Activated T-cell treated with anti-CD3 and anti-CD28 coated beads, Interleukin-2, amount 50 U/mL, for 72 hours (primary cell): ENCODE data around the gene ATG9A. TPM values are rescaled to one million over a fixed set of nuclear protein-coding genes. Genes with fewer than 3 reads are reported as not detected.
"Not testable (repeated sequence)": the region's sequence is repeated elsewhere in the genome, so short reads cannot be mapped to it uniquely, and the experiment has no call there.

Experiments
- ATAC-seq, 2 donors: fragments of 150-1000 bp; cut with Tn5 transposase; replicated peaks in 1 of 2; 2 replicates each; pipeline ENCODE4 v1.10.0; 2021; ENCODE audit warnings: moderate library complexity in 2 of 2, mild to moderate bottlenecking in 1 of 2
- DNase-seq, 2 donors: peaks; one replicate each; pipeline ENCODE4 v3.0.0; 2021 to 2022; ENCODE audit warnings: mixed read lengths in 1 of 2
- H3K27ac Mint-ChIP-seq: one replicate; pipeline ENCODE4 v1.8.0; 2022; ENCODE audit warnings: mild to moderate bottlenecking, moderate library complexity, mixed read lengths
- H3K27me3 Mint-ChIP-seq: one replicate; pipeline ENCODE4 v1.8.0; 2022; ENCODE audit warnings: low read depth, mixed read lengths
- H3K36me3 Mint-ChIP-seq, 2 donors: one replicate each; pipeline ENCODE4 v1.8.0; 2022; ENCODE audit warnings: mixed read lengths in 2 of 2, mild to moderate bottlenecking in 1 of 2; ENCODE audit not compliant: insufficient read depth in 2 of 2
- H3K4me1 Mint-ChIP-seq: one replicate; pipeline ENCODE4 v1.8.0; 2022; ENCODE audit warnings: low read depth, mixed read lengths
- H3K4me3 Mint-ChIP-seq, 2 donors: one replicate each; pipeline ENCODE4 v1.8.0; 2022; ENCODE audit warnings: mild to moderate bottlenecking in 2 of 2, mixed read lengths in 2 of 2, moderate library complexity in 2 of 2
- H3K9me3 Mint-ChIP-seq, 2 donors: one replicate each; pipeline ENCODE4 v1.8.0; 2022; ENCODE audit warnings: mixed read lengths in 2 of 2
- total RNA-seq, 2 donors: library from RNA; stranded (reverse); gene quantifications; one replicate each; pipeline ENCODE4 v1.2.3, GENCODE V29; 2022

Gene ATG9A
- total RNA-seq, 2 donors from 2014 or later, result 48.5 to 51.4 TPM

GRCh38 chr2:219205165-219205538 is 24.3 kb downstream of the ATG9A start:
- Mint-ChIP-seq H3K27me3 (no peaks in the 10 kb centered on the region), H3K36me3 (peaks cover 1 to 6% of the 10 kb centered on the region in 2 donors), H3K27ac (no peak overlapping the region), H3K9me3 (peaks cover 0 to 3% of the 10 kb centered on the region in 2 donors), H3K4me3 (peak overlapping the region; percentile 16 to 79), H3K4me1 (peaks cover 35% of the 10 kb centered on the region)
- ATAC-seq (no peak), DNase-seq (no peak)

DNA sequence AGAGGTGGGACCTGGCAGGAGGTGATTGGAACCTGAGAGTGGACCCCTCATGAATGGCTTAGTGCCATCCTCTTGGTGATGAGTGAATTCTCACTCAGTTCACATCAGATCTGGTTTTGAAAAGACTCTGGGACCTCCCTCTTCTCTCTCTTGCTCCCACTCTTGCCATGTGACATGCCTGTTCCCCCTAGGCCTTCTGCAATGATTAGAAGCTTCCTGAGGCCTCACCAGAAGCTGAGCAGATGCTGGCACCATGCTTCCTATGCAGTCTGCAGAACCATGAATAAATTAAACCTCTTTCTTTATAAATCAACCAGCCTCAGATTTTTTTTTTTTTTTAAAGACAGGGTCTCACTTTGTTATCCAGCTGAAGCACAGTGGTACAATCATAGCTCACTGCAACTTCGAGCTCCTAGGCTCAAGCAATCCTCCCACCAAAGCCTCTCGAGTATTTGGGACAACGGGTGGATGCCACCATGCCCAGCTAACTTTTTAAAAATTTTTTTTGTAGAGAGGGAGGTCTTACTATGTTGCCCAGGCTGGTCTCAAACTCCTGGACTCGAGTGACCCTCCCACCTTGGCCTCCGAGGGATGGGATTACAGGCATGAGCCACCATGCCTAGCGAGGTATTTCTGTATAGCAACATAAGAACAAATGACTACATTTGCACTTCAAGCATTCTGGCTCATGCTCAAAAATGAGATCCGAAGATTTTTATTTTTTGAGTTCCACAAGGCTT is 24.8 kb downstream of the ATG9A start:
- H3K36me3 Mint-ChIP-seq, result peaks cover 1 to 6% of the 10 kb centered on the region in 2 donors
- no peaks in the 10 kb centered on the region for H3K27me3 Mint-ChIP-seq
- H3K9me3 Mint-ChIP-seq, result peaks cover 0 to 3% of the 10 kb centered on the region in 2 donors
- no peak overlapping the region for H3K27ac Mint-ChIP-seq
- ATAC-seq, result no peak
- no peak overlapping the region for H3K4me3 Mint-ChIP-seq
- peaks cover 32% of the 10 kb centered on the region for H3K4me1 Mint-ChIP-seq
- no peak for DNase-seq

DNA sequence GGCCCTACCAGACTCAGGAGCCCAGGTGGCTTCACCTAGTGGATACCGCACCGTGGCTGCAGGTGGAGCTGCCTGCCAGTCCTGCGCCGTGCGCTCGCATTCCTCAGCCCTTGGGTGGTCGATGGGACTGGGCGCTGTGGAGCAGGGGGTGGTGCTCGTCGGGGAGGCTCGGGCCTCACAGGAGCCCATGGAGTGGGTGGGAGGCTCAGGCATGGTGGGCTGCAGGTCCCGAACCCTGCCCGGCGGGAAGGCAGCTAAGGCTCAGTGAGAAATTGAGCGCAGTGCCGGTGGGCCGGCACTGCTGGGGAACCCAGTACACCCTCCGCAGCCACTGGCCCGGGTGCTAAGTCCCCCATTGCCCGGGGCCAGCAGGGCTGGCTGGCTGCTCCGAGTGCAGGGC is 28.1 kb downstream of the ATG9A start:
- not testable (repeated sequence) for ATAC-seq, H3K36me3 Mint-ChIP-seq, H3K4me3 Mint-ChIP-seq, H3K9me3 Mint-ChIP-seq, DNase-seq, H3K27me3 Mint-ChIP-seq, H3K27ac Mint-ChIP-seq
- H3K4me1 Mint-ChIP-seq, result peaks cover 25% of the 10 kb centered on the region

DNA sequence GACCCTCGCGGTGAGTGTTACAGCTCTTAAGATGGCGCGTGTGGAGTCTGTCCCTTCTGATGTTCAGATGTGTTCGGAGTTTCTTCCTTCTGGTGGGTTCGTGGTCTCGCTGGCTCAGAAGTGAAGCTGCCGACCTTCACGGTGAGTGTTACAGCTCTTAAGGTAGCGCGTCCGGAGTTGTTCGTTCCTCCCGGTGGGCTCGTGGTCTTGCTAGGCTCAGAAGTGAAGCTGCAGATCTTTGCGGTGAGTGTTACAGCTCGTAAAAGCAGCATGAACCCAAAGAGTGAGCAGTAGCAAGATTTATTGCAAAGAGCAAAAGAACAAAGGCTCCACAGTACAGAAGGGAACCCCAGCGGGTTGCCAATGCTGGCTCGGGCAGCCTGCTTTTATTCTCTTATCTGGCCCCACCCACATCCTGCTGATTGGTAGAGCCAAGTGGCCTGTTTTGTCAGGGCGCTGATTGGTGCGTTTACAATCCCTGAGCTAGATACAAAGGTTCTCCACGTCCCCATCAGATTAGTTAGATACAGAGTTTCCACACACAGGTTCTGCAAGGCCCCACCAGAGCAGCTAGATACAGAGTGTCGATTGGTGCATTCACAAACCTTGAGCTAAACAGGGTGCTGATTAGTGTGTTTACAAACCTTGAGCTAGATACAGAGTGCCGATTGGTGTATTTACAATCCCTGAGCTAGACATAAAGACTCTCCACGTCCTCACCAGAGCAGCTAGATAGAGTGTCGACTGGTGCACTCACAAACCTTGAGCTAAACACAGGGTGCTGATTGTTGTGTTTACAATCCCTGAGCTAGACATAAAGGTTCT is 28.7 kb downstream of the ATG9A start:
- peaks cover 25% of the 10 kb centered on the region for H3K4me1 Mint-ChIP-seq
- not testable (repeated sequence) for ATAC-seq, H3K9me3 Mint-ChIP-seq, H3K27me3 Mint-ChIP-seq, H3K36me3 Mint-ChIP-seq
- peak; percentile 36 to 42 for DNase-seq
- H3K27ac Mint-ChIP-seq, result peak overlapping the region; percentile 11
- peak overlapping the region; percentile 78 to 82 for H3K4me3 Mint-ChIP-seq

DNA sequence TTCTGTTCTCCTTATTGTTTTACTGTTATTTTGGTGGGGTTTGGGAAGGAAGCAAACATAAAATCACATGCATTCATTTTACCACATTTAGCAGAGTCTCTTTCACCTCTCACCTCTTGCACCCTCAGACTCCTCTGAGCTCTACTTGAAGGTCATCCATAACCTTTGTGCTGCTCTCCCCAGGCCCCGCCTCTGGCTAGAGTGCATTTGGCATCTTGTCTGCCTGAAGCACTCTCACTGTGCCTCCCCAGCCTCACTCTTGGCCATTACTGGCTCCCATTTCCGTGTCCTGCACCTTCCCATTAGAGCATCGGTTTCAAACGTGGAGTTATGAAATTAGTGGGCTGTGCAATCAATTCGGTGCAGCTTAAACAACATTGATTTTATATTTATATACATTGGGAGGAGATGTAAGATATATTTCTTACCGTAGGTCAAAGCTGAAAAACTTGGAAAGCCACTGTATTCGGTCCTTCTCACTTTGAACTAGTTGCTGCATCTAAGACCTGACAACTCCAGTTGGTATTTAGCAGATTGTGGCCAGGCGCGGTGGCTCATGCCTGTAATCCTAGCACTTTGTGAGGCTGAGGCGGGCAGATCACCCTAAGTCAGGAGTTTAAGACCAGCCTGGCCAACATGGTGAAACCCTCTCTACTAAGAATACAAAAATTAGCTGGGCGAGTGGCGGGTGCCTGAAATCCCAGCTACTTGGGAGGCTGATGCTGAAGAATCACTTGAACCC is 29.8 kb downstream of the ATG9A start:
- DNase-seq, result no peak
- H3K27ac Mint-ChIP-seq, result no peak overlapping the region
- H3K4me1 Mint-ChIP-seq, result peaks cover 20% of the 10 kb centered on the region
- H3K4me3 Mint-ChIP-seq, result peak overlapping the region; percentile 28 to 39
- peaks cover 0 to 3% of the 10 kb centered on the region in 2 donors for H3K9me3 Mint-ChIP-seq
- peaks cover 1 to 5% of the 10 kb centered on the region in 2 donors for H3K36me3 Mint-ChIP-seq
- no peaks in the 10 kb centered on the region for H3K27me3 Mint-ChIP-seq
- ATAC-seq, result no peak

GRCh38 chr2:219198974-219199373 is 30.5 kb downstream of the ATG9A start:
- Mint-ChIP-seq H3K9me3 (no peaks in the 10 kb centered on the region), H3K4me3 (peak overlapping the region in 1 of 2 donors; percentile 39), H3K36me3 (peaks cover 0 to 2% of the 10 kb centered on the region in 2 donors), H3K4me1 (peaks cover 20% of the 10 kb centered on the region), H3K27me3 (no peaks in the 10 kb centered on the region), H3K27ac (no peak overlapping the region)
- ATAC-seq (no peak), DNase-seq (no peak)

GRCh38 chr2:219197388-219197787 is 32.0 kb downstream of the ATG9A start:
- Mint-ChIP-seq H3K4me3 (no peak overlapping the region), H3K27me3 (no peaks in the 10 kb centered on the region), H3K27ac (no peak overlapping the region), H3K9me3 (no peaks in the 10 kb centered on the region), H3K36me3 (no peaks in the 10 kb centered on the region), H3K4me1 (peaks cover 20% of the 10 kb centered on the region)
- DNase-seq, result no peak
- no peak for ATAC-seq

DNA sequence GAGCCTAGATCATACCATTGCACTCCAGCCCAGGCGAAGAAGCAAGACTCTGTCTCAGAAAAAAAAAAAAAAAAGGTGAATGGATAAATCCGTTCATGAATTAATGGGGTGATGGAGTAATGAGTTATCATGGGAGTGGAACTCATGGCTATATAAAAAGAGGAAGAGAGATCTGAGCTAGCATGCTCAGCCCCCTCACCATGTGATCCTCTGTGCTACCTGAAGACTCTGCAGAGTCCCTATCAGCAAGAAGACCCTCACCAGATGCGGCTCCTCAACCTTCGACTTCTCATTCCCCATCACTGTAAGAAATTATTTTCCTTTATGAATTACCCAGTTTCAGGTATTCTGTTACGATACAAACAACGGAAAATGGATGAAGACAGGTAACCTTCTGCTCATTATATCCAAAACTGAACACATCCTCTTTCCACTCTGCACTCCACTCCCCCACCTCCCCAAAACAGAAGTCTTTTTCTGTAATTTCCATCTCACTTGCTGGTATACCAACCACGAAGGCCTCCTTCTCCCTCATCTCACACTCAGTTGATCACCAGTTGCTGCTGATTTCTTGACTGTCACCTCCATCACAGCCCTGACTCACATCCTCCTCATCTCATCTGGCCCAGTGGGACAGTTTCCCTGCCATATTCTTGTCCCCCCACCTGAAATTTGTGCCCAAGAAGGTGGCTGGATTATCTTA is 42.5 kb downstream of the ATG9A start:
- DNase-seq (peak; percentile 29 to 36), ATAC-seq (peak; percentile 89 to 91)
- Mint-ChIP-seq H3K27ac (peak overlapping the region; percentile 51), H3K4me1 (peaks cover 30% of the 10 kb centered on the region), H3K36me3 (peaks cover 6 to 11% of the 10 kb centered on the region in 2 donors), H3K27me3 (no peaks in the 10 kb centered on the region), H3K9me3 (no peaks in the 10 kb centered on the region), H3K4me3 (peak overlapping the region in 1 of 2 donors; percentile 10)

- Mint-ChIP-seq H3K4me3 (no peak overlapping the region), H3K9me3 (no peaks in the 10 kb centered on the region), H3K4me1 (peaks cover 55% of the 10 kb centered on the region), H3K36me3 (peaks cover 13 to 15% of the 10 kb centered on the region in 2 donors), H3K27ac (peak overlapping the region; percentile 27), H3K27me3 (no peaks in the 10 kb centered on the region)
- DNase-seq, result no peak
- ATAC-seq, result no peak
Measured at GRCh38 chr2:219184121-219184520, 45.3 kb downstream of the ATG9A start.

DNA sequence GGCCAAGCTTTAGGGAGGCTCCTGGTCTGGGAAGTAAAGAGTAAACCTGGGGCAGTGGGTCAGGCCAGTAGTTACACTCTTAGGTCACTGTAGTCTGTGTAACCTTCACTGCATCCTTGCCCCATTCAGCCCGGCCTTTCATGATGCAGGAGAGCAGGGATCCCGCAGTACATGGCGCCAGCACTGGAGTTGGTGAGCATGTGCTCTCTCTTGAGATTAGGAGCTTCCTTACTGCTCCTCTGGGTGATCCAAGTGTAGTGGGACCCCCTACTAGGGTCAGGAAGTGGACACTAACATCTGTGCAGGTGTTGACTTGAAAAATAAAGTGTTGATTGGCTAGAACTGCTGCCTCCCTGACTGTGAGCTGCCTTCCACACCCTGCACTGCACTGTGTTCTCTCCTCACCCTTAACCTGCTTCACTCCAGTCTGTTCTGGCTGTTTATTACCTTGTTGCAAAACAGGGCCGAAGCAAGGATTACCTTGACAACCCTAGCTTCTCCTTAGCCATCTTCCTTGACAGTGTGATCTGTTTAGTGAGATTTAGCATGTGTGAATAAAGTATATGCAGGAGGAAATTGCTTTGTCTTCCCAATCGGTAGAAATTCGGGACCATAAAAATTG is 46.2 kb downstream of the ATG9A start:
- Mint-ChIP-seq H3K4me1 (peaks cover 59% of the 10 kb centered on the region), H3K36me3 (peaks cover 13 to 18% of the 10 kb centered on the region in 2 donors), H3K27me3 (no peaks in the 10 kb centered on the region), H3K27ac (peak overlapping the region; percentile 27), H3K4me3 (peak overlapping the region in 1 of 2 donors; percentile 15), H3K9me3 (no peaks in the 10 kb centered on the region)
- no peak for DNase-seq
- no peak for ATAC-seq

- Mint-ChIP-seq H3K27ac (peak overlapping the region; percentile 12), H3K9me3 (no peaks in the 10 kb centered on the region), H3K27me3 (no peaks in the 10 kb centered on the region), H3K36me3 (peaks cover 12 to 19% of the 10 kb centered on the region in 2 donors), H3K4me1 (peaks cover 60% of the 10 kb centered on the region), H3K4me3 (peak overlapping the region in 1 of 2 donors; percentile 36)
- DNase-seq (peak; percentile 36 to 59), ATAC-seq (peak in 1 of 2 donors; percentile 44)
Measured at GRCh38 chr2:219182331-219183150, 46.9 kb downstream of the ATG9A start.
